Measurements from ENCODE around the gene ZNF276.

DNA sequence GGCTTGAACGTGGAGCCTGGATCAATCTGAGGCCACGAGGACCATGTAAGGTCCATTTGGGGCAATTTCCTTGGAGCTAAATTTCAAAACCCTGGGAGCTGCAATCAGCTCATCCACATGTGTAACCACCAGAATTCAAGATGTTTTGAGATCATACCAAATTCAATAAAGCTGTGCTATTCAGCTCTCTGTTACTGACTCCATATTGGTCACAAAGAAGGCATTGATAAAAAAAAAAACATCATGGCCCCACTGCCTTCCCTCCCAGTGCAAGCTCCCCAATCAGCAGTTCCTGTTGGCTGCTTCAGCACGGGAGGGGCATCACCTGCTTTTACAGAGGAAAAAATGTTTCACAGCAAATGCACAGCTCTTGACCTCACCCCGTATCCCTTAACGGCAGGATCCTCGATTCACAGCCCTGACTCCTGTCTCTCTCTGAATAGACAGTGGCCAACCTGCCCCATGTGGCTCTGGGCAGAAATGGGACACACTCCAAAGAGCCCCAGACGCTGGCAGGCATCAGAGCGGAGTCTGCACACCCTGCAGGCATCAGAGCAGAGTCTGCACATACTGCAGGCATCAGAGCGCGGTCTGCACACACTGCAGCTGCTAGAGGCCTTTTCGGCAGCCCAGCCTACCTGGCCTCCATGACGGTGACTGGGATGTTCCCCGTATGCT lies 58.0 kb downstream of the ZNF276 start:
- TF ChIP-seq, protein P1, sequence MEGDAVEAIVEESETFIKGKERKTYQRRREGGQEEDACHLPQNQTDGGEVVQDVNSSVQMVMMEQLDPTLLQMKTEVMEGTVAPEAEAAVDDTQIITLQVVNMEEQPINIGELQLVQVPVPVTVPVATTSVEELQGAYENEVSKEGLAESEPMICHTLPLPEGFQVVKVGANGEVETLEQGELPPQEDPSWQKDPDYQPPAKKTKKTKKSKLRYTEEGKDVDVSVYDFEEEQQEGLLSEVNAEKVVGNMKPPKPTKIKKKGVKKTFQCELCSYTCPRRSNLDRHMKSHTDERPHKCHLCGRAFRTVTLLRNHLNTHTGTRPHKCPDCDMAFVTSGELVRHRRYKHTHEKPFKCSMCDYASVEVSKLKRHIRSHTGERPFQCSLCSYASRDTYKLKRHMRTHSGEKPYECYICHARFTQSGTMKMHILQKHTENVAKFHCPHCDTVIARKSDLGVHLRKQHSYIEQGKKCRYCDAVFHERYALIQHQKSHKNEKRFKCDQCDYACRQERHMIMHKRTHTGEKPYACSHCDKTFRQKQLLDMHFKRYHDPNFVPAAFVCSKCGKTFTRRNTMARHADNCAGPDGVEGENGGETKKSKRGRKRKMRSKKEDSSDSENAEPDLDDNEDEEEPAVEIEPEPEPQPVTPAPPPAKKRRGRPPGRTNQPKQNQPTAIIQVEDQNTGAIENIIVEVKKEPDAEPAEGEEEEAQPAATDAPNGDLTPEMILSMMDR (IDR thresholded peaks at IDR 0.05) = no peak
- TF ChIP-seq POLR2A (IDR thresholded peaks at IDR 0.05) = no peak

Measured in adrenal gland (tissue), 5 donors.